ENCODE results near the gene EEF1AKMT2. TPM values are rescaled to one million over a fixed set of nuclear protein-coding genes. Genes with fewer than 3 reads are reported as not detected.

The EEF1AKMT2 gene
- total and polyA plus RNA-seq, 2 donors (not counting 1 experiment from before 2014, with no cell fraction given), result 20.5 to 22.1 TPM

DNA sequence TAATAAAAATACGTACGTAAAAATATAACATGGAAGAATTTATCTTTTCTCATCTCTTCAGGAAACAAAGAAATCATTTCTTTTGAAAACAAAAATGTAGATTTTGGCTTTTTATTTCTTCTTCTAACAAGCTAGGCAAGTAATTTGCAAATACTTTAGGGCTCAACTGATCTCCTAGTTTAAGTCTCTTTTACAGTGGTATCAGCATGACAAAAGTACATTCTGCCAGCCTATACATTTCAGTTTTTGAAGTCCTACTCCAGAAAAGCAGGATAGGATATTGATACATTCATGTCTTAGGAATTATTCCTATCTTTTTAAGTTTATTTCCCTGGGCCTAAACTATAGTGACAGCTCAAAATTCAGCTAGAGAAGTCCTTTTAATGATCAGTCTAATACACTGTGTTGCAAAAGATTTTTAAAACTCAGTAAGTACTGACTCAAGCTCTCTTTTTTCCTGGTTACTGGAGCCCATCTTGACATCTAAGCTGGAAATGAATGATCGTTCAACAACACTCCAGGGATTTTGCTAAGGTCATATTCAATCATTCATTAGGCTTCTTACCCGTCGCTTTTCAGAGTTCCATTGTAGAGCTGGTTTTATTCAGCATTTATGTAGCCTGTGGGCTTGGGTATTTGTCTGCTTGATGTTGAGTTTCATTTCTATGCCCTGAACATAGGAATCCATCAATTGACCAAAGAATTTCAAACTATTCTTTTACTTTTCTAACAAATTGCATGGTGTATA is 35.4 kb downstream of the EEF1AKMT2 start:
- no peak overlapping the region for H3K4me2 ChIP-seq (ENCODE audit: extremely low read depth, insufficient read depth, low read length)
- no peaks in the 10 kb centered on the region for H3K79me2 ChIP-seq (ENCODE audit: control insufficient read depth, insufficient read depth, low read length)
- no peaks in the 10 kb centered on the region for H4K20me1 ChIP-seq (ENCODE audit: control insufficient read depth, extremely low read depth, insufficient read depth, low read length)
- peaks cover 4% of the 10 kb centered on the region for H3K36me3 ChIP-seq (ENCODE audit: control insufficient read depth, insufficient read depth, low read length)
- no peaks in the 10 kb centered on the region for H3K4me1 ChIP-seq (ENCODE audit: control insufficient read depth, extremely low read depth, insufficient read depth, low read length)
- no peaks in the 10 kb centered on the region for H3K27me3 ChIP-seq (ENCODE audit: control insufficient read depth, insufficient read depth, low read length)
- H3K9ac ChIP-seq (ENCODE audit: insufficient read depth, low read length), result no peak overlapping the region
- H2AFZ ChIP-seq (ENCODE audit: low read length), result no peak overlapping the region
- no peak for DNase-seq (ENCODE audit: low read depth in 2 of 2)
- no peaks in the 10 kb centered on the region for H3K9me3 ChIP-seq (ENCODE audit: control insufficient read depth, insufficient read depth, low read depth, low read length)
- H3K4me3 ChIP-seq (replicated peaks in 1 of 4; ENCODE audit: control extremely low read depth in 1 of 4, insufficient read depth in 1 of 4, low read depth in 3 of 4, low read length in 4 of 4), result no peak overlapping the region
- no peak for TF ChIP-seq EZH2 (IDR thresholded peaks at IDR 0.05; ENCODE audit: low read length, missing control alignments)
- TF ChIP-seq, protein P1, sequence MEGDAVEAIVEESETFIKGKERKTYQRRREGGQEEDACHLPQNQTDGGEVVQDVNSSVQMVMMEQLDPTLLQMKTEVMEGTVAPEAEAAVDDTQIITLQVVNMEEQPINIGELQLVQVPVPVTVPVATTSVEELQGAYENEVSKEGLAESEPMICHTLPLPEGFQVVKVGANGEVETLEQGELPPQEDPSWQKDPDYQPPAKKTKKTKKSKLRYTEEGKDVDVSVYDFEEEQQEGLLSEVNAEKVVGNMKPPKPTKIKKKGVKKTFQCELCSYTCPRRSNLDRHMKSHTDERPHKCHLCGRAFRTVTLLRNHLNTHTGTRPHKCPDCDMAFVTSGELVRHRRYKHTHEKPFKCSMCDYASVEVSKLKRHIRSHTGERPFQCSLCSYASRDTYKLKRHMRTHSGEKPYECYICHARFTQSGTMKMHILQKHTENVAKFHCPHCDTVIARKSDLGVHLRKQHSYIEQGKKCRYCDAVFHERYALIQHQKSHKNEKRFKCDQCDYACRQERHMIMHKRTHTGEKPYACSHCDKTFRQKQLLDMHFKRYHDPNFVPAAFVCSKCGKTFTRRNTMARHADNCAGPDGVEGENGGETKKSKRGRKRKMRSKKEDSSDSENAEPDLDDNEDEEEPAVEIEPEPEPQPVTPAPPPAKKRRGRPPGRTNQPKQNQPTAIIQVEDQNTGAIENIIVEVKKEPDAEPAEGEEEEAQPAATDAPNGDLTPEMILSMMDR (conservative IDR thresholded peaks at IDR 0.05 in 1 of 2, IDR thresholded peaks at IDR 0.05 in 1 of 2; ENCODE audit: low read depth in 1 of 2, low read length in 2 of 2), result no peak
- no peak overlapping the region for H3K27ac ChIP-seq (ENCODE audit: insufficient read depth, low read length)

DNA sequence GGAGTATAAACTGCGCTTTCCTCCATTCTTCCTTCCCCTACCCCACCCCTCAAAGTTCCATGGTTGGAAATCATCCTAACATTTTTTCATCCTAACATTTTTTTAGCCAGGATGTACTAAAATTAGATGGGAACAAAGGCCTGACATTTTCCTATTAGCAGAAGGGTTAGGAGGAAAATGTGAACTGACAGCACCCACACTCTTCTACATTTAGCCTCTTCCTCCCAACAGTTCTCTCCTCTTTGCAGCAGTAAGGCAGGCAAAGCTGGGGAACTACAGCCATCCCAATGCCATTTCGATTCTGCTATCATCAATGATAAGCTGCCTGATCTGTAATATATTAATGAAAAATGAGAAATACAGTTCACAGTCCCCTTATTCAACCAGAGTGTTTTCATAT is 36.1 kb downstream of the EEF1AKMT2 start:
- Histone ChIP-seq H3K36me3 (ENCODE audit: control insufficient read depth, insufficient read depth, low read length) (peaks cover 3% of the 10 kb centered on the region), H3K4me3 (replicated peaks in 1 of 4; ENCODE audit: control extremely low read depth in 1 of 4, insufficient read depth in 1 of 4, low read depth in 3 of 4, low read length in 4 of 4) (no peak overlapping the region), H4K20me1 (ENCODE audit: control insufficient read depth, extremely low read depth, insufficient read depth, low read length) (no peaks in the 10 kb centered on the region), H3K9ac (ENCODE audit: insufficient read depth, low read length) (no peak overlapping the region), H3K27ac (ENCODE audit: insufficient read depth, low read length) (no peak overlapping the region), H3K9me3 (ENCODE audit: control insufficient read depth, insufficient read depth, low read depth, low read length) (no peaks in the 10 kb centered on the region), H3K79me2 (ENCODE audit: control insufficient read depth, insufficient read depth, low read length) (no peaks in the 10 kb centered on the region), H2AFZ (ENCODE audit: low read length) (no peak overlapping the region), H3K4me1 (ENCODE audit: control insufficient read depth, extremely low read depth, insufficient read depth, low read length) (no peaks in the 10 kb centered on the region), H3K27me3 (ENCODE audit: control insufficient read depth, insufficient read depth, low read length) (no peaks in the 10 kb centered on the region), H3K4me2 (ENCODE audit: extremely low read depth, insufficient read depth, low read length) (no peak overlapping the region)
- no peak for DNase-seq (ENCODE audit: low read depth in 2 of 2)
- TF ChIP-seq, protein P1 (conservative IDR thresholded peaks at IDR 0.05 in 1 of 2, IDR thresholded peaks at IDR 0.05 in 1 of 2; ENCODE audit: low read depth in 1 of 2, low read length in 2 of 2), result no peak
- TF ChIP-seq EZH2 (IDR thresholded peaks at IDR 0.05; ENCODE audit: low read length, missing control alignments), result no peak

DNA sequence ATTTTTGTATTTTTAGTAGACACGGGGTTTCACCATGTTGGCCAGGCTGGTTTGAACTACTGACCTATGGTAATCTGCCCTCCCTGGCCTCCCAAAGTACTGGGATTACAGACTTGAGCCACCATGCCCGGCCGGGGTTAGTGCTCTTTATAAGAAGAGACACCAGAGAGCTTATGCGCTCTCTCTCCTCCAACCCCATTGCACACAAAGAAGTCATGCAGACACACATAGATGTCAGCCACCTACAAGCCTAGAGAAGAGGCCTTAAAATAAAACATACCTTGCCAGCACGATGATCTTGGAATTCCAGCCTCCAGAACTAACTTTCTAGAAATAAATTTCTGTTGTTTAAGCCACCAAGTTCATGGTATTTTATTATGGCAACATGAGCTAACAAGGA is 37.5 kb downstream of the EEF1AKMT2 start:
- no peaks in the 10 kb centered on the region for H3K9me3 ChIP-seq (ENCODE audit: control insufficient read depth, insufficient read depth, low read depth, low read length)
- H3K4me2 ChIP-seq (ENCODE audit: extremely low read depth, insufficient read depth, low read length), result no peak overlapping the region
- no peak for TF ChIP-seq EZH2 (IDR thresholded peaks at IDR 0.05; ENCODE audit: low read length, missing control alignments)
- TF ChIP-seq, protein P1 (conservative IDR thresholded peaks at IDR 0.05 in 1 of 2, IDR thresholded peaks at IDR 0.05 in 1 of 2; ENCODE audit: low read depth in 1 of 2, low read length in 2 of 2), result no peak
- no peak overlapping the region for H3K4me3 ChIP-seq (replicated peaks in 1 of 4; ENCODE audit: control extremely low read depth in 1 of 4, insufficient read depth in 1 of 4, low read depth in 3 of 4, low read length in 4 of 4)
- no peaks in the 10 kb centered on the region for H4K20me1 ChIP-seq (ENCODE audit: control insufficient read depth, extremely low read depth, insufficient read depth, low read length)
- no peak overlapping the region for H3K9ac ChIP-seq (ENCODE audit: insufficient read depth, low read length)
- no peak overlapping the region for H2AFZ ChIP-seq (ENCODE audit: low read length)
- H3K27me3 ChIP-seq (ENCODE audit: control insufficient read depth, insufficient read depth, low read length), result no peaks in the 10 kb centered on the region
- no peaks in the 10 kb centered on the region for H3K4me1 ChIP-seq (ENCODE audit: control insufficient read depth, extremely low read depth, insufficient read depth, low read length)
- no peak for DNase-seq (ENCODE audit: low read depth in 2 of 2)
- peaks cover 1% of the 10 kb centered on the region for H3K36me3 ChIP-seq (ENCODE audit: control insufficient read depth, insufficient read depth, low read length)
- H3K79me2 ChIP-seq (ENCODE audit: control insufficient read depth, insufficient read depth, low read length), result no peaks in the 10 kb centered on the region
- H3K27ac ChIP-seq (ENCODE audit: insufficient read depth, low read length), result no peak overlapping the region

Measured in fibroblast of lung (primary cell).